GM03348 (cell line): ENCODE measurements around the gene HGF.

ENCODE experiments used
- DNase-seq: peaks from one replicate; pipeline ENCODE4 v3.0.0; 2012; ENCODE audit warnings: low spot score

The HGF gene

GRCh38 chr7:81682873-81683272, 87.0 kb downstream of the HGF start:
- no peak for DNase-seq

GRCh38 chr7:81680120-81680519, 89.7 kb downstream of the HGF start:
- DNase-seq: no peak

GRCh38 chr7:81676813-81677212, 93.0 kb downstream of the HGF start:
- no peak for DNase-seq

- DNase-seq: no peak
Measured at GRCh38 chr7:81676105-81676811, 93.6 kb downstream of the HGF start.

- no peak for DNase-seq
Measured at GRCh38 chr7:81674431-81674830, 95.4 kb downstream of the HGF start.

- DNase-seq: no peak
Measured at GRCh38 chr7:81672872-81673271, 97.0 kb downstream of the HGF start.

GRCh38 chr7:81669476-81670105, 100.3 kb downstream of the HGF start:
- DNase-seq: no peak

- no peak for DNase-seq
Measured at GRCh38 chr7:81666209-81666608, 103.6 kb downstream of the HGF start.

GRCh38 chr7:81665236-81665635, 104.6 kb downstream of the HGF start:
- no peak for DNase-seq

GRCh38 chr7:81664304-81664703, 105.5 kb downstream of the HGF start:
- no peak for DNase-seq

GRCh38 chr7:81662531-81662930, 107.3 kb downstream of the HGF start:
- peak; percentile 5 for DNase-seq

- DNase-seq: no peak
Measured at GRCh38 chr7:81659697-81660395, 110.0 kb downstream of the HGF start.

- no peak for DNase-seq
Measured at GRCh38 chr7:81657551-81657950, 112.3 kb downstream of the HGF start.

GRCh38 chr7:81655271-81655670, 114.6 kb downstream of the HGF start:
- no peak for DNase-seq

GRCh38 chr7:81652225-81652624, 117.6 kb downstream of the HGF start:
- no peak for DNase-seq
